ENCODE results near the gene TEX29. TPM values are rescaled to one million over a fixed set of nuclear protein-coding genes. Genes with fewer than 3 reads are reported as not detected.

Gene TEX29
- total RNA-seq, 1 donor from 2014 or later: not detected

GRCh38 chr13:111302045-111302726, 18.3 kb upstream of the TEX29 start:
- no peak for TF ChIP-seq CTCF (conservative IDR thresholded peaks at IDR 0.05; ENCODE audit: low read depth, low read length)
- H3K4me3 ChIP-seq (ENCODE audit: low read depth, low read length): no peak overlapping the region
- no peak for DNase-seq (ENCODE audit: low read depth)

GRCh38 chr13:111303559-111303958, 16.9 kb upstream of the TEX29 start:
- TF ChIP-seq CTCF (conservative IDR thresholded peaks at IDR 0.05; ENCODE audit: low read depth, low read length): no peak
- no peak for DNase-seq (ENCODE audit: low read depth)
- H3K4me3 ChIP-seq (ENCODE audit: low read depth, low read length): no peak overlapping the region

- no peak for DNase-seq (ENCODE audit: low read depth)
- no peak overlapping the region for H3K4me3 ChIP-seq (ENCODE audit: low read depth, low read length)
- no peak for TF ChIP-seq CTCF (conservative IDR thresholded peaks at IDR 0.05; ENCODE audit: low read depth, low read length)
Observed at GRCh38 chr13:111304041-111304544, 16.3 kb upstream of the TEX29 start.

GRCh38 chr13:111304603-111305289, 15.7 kb upstream of the TEX29 start:
- no peak for DNase-seq (ENCODE audit: low read depth)
- H3K4me3 ChIP-seq (ENCODE audit: low read depth, low read length): no peak overlapping the region
- TF ChIP-seq CTCF (conservative IDR thresholded peaks at IDR 0.05; ENCODE audit: low read depth, low read length): no peak

GRCh38 chr13:111312944-111313590, 7.4 kb upstream of the TEX29 start:
- TF ChIP-seq CTCF (conservative IDR thresholded peaks at IDR 0.05; ENCODE audit: low read depth, low read length): no peak
- H3K4me3 ChIP-seq (ENCODE audit: low read depth, low read length): no peak overlapping the region
- no peak for DNase-seq (ENCODE audit: low read depth)

GRCh38 chr13:111313911-111314425, 6.5 kb upstream of the TEX29 start:
- no peak for DNase-seq (ENCODE audit: low read depth)
- no peak for TF ChIP-seq CTCF (conservative IDR thresholded peaks at IDR 0.05; ENCODE audit: low read depth, low read length)
- no peak overlapping the region for H3K4me3 ChIP-seq (ENCODE audit: low read depth, low read length)
